Psoas muscle (tissue), 8 donors: ENCODE measurements around the gene CDO1. TPM values are rescaled to one million over a fixed set of nuclear protein-coding genes. Genes with fewer than 3 reads are reported as not detected.

Source experiments
- ATAC-seq, 4 donors: fragments of 200-7000 bp; cut with Tn5 transposase; one replicate each; pipeline ENCODE4 v1.9.1; 2020; ENCODE audit warnings: moderate library complexity in 3 of 4, mild to moderate bottlenecking in 2 of 4
- DNase-seq, 2 donors: peaks; one replicate each; pipeline ENCODE4 v3.0.0-alpha.2; 2020
- H3K27ac ChIP-seq: fragments of 200-600 bp; one replicate; pipeline ENCODE4 v1.8.0; 2022
- H3K27me3 ChIP-seq, 3 donors: fragments of 200-600 bp in 1 of 3; one replicate each; pipeline versions ENCODE4 v1.6.1 to v1.8.0; 2013 to 2022; ENCODE audit warnings: low read length in 2 of 3, mild to moderate bottlenecking in 2 of 3, moderate library complexity in 1 of 3; ENCODE audit not compliant: insufficient read depth in 3 of 3
- H3K36me3 ChIP-seq, 2 donors: fragments of 200-600 bp in 1 of 2; one replicate each; pipeline versions ENCODE4 v1.6.1 to v1.8.0; 2013 to 2022; ENCODE audit warnings: low read depth in 1 of 2, mild to moderate bottlenecking in 1 of 2, moderate library complexity in 1 of 2; ENCODE audit not compliant: insufficient read depth in 1 of 2
- H3K4me1 ChIP-seq: fragments of 200-600 bp; one replicate; pipeline ENCODE4 v1.8.0; 2022
- H3K4me3 ChIP-seq: fragments of 200-600 bp; one replicate; pipeline ENCODE4 v1.8.0; 2022; ENCODE audit warnings: mild to moderate bottlenecking
- H3K9me3 ChIP-seq: fragments of 200-600 bp; one replicate; pipeline ENCODE4 v1.8.0; 2022
- WGBS, 3 donors: extraction: QIAGEN DNeasy Blood & Tissue Kit; methylation state at CpG; one replicate each; pipeline versions ENCODE4 v1.1.6 to v1.1.7; 2013; 5-methylcytosine and 5-hydroxymethylcytosine counted together
- intact Hi-C, 2 donors: fragments of 100-400 bp; cut with DNase I; formaldehyde crosslinking; loops; one replicate each; pipeline versions ENCODE4 v1.11.0 to v1.14.2; 2022
- polyA plus RNA-seq, 3 donors: library from polyadenylated mRNA; stranded (reverse); fragments of 200-250 nt; gene quantifications; one replicate each; pipeline ENCODE4 v1.2.3, GENCODE V29; 2013
- total RNA-seq, 4 donors: library from RNA; stranded (reverse); fragmentation: NEBNext Ultra II Directional in 2 of 4; extraction: Animal tissue kit (Norgen Biotek cat#: 25700) in 2 of 4; gene quantifications; one replicate each; pipeline versions ENCODE4 v1.2.1 to v1.2.4, GENCODE V29; 2021 to 2023
- TF ChIP-seq, protein P1 (sequence below): fragments of 200-600 bp; IDR thresholded peaks from one replicate; pipeline ENCODE4 v1.8.0; 2022; ENCODE audit warnings: antibody characterized with exemption
- donor health status: healthy with polysubstance abuse.
- donor health status: DM: no; HTN: no; CAD: no; lungs with moderate emphysema.
- donor health status: Bipolar disorder and iron deficiency.
- donor health status: healthy.
- donor health status: DM: yes; HTN: yes; CAD: no.
- donor health status: DM: no; HTN: no; CAD: no.
- donor health status: DM: no; HTN: no; CAD: no.
- donor health status: DM: yes; HTN: yes; CAD: no.

CDO1 gene
- total and polyA plus RNA-seq, 7 donors, result 1.0 to 5.2 (median 2.7) TPM

GRCh38 chr5:115857057-115857479 is 40.6 kb upstream of the CDO1 start:
- H3K27ac ChIP-seq, result no peak overlapping the region
- intact Hi-C loops, result no loop called here
- WGBS, 3 donors, result 60 to 68% (median 67%) methylated on average over 1 of the region's 1 CpG

DNA sequence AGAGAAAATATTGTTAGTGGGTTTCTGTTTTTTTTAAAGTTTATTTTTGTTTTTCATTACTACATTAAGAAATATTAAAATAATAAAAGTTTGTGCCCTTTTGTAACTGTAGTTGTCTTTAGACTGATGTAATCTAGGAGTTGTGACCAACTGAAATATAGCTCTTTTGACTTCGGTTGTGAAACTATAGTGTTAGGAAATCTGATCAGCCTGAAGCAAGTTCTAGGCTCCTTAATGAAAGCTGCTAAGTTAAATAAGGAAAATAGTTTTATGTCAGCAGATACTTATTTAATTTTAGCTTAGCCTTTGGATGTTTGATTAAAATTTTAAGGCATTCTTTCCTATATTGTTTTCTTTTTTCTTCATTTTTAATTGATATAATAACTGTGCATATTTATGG is 39.5 kb upstream of the CDO1 start:
- WGBS, 3 donors, result 24 to 28% (median 28%) methylated on average over 1 of the region's 1 CpG
- intact Hi-C loops, result no loop called here
- no peak for DNase-seq
- Histone ChIP-seq H3K27me3 (no peaks in the 10 kb centered on the region), H3K9me3 (no peaks in the 10 kb centered on the region), H3K27ac (no peak overlapping the region), H3K4me1 (peaks cover 51% of the 10 kb centered on the region), H3K36me3 (no peaks in the 10 kb centered on the region), H3K4me3 (no peak overlapping the region)
- TF ChIP-seq, protein P1, sequence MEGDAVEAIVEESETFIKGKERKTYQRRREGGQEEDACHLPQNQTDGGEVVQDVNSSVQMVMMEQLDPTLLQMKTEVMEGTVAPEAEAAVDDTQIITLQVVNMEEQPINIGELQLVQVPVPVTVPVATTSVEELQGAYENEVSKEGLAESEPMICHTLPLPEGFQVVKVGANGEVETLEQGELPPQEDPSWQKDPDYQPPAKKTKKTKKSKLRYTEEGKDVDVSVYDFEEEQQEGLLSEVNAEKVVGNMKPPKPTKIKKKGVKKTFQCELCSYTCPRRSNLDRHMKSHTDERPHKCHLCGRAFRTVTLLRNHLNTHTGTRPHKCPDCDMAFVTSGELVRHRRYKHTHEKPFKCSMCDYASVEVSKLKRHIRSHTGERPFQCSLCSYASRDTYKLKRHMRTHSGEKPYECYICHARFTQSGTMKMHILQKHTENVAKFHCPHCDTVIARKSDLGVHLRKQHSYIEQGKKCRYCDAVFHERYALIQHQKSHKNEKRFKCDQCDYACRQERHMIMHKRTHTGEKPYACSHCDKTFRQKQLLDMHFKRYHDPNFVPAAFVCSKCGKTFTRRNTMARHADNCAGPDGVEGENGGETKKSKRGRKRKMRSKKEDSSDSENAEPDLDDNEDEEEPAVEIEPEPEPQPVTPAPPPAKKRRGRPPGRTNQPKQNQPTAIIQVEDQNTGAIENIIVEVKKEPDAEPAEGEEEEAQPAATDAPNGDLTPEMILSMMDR, result no peak
- ATAC-seq, result peak in 2 of 4 donors; percentile 76 to 82

More at GRCh38 chr5:115857057-115857479, 40.6 kb upstream of the CDO1 start:
- DNase-seq (no peak), ATAC-seq (peak in 2 of 4 donors; percentile 39 to 63)
- TF ChIP-seq, protein P1, result no peak
- H3K36me3 ChIP-seq, result no peaks in the 10 kb centered on the region
- H3K9me3 ChIP-seq, result no peaks in the 10 kb centered on the region
- H3K27me3 ChIP-seq, result no peaks in the 10 kb centered on the region
- peaks cover 45% of the 10 kb centered on the region for H3K4me1 ChIP-seq
- no peak overlapping the region for H3K4me3 ChIP-seq

GRCh38 chr5:115854139-115854538 is 37.7 kb upstream of the CDO1 start:
- no peaks in the 10 kb centered on the region for H3K27me3 ChIP-seq
- WGBS, 3 donors, result 92 to 98% (median 95%) methylated on average over 3 of the region's 3 CpGs
- no peaks in the 10 kb centered on the region for H3K36me3 ChIP-seq
- ATAC-seq, result no peak
- intact Hi-C loops, result no loop called here
- no peaks in the 10 kb centered on the region for H3K9me3 ChIP-seq
- H3K4me3 ChIP-seq, result no peak overlapping the region
- H3K27ac ChIP-seq, result no peak overlapping the region
- peaks cover 50% of the 10 kb centered on the region for H3K4me1 ChIP-seq
- TF ChIP-seq, protein P1, result no peak
- no peak for DNase-seq

DNA sequence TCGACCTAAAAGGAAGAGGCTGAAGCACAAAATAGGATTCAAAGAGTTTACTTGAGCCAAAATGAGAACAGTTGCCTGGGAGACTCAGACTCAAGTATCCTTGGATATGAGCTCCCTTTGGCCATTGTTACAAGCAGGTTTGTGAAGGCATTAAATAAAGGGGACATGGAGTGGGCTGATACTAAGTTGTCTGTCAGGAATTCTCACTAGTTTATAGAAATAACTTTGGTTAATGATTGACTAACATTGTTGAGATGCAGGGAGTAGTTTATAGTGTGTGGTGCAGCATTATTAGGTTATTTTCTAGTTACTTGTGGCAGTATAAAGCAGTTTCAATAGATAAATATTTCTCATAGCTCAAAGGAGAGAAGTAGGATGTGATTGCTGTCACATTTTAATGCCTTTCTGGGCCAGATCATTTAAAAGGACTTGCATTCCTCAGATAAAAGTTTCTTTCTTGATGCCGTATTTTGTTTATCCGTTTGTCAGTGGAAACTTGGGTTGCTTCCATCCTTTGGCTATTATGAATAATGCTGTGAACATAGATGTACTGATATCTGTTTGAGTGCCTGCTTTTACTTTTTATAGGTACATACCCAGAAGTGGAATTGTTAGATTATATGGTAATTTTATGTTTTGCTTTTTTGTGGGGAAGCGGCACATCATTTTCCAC is 34.4 kb upstream of the CDO1 start:
- Histone ChIP-seq H3K27me3 (no peaks in the 10 kb centered on the region), H3K36me3 (no peaks in the 10 kb centered on the region), H3K9me3 (no peaks in the 10 kb centered on the region), H3K4me1 (peaks cover 19% of the 10 kb centered on the region), H3K4me3 (no peak overlapping the region), H3K27ac (no peak overlapping the region)
- DNase-seq (no peak), ATAC-seq (no peak)
- 43 to 48% (median 45%) methylated on average over 4 of the region's 4 CpGs for WGBS, 3 donors
- intact Hi-C loops, result no loop called here
- TF ChIP-seq, protein P1, result no peak
